ENCODE data around the gene GRIK4.
"Not testable (repeated sequence)": the region's sequence is repeated elsewhere in the genome, so short reads cannot be mapped to it uniquely, and the experiment has no call there.

GRIK4 gene

GRCh38 chr11:120511116-120511819, at the start of gene GRIK4:
Gene GRIK4, plus strand, starts transcription at chr11:120511748. Its CDS starts 148,571 bp downstream, at chr11:120660319.
- peak; percentile 93 for DNase-seq

DNA sequence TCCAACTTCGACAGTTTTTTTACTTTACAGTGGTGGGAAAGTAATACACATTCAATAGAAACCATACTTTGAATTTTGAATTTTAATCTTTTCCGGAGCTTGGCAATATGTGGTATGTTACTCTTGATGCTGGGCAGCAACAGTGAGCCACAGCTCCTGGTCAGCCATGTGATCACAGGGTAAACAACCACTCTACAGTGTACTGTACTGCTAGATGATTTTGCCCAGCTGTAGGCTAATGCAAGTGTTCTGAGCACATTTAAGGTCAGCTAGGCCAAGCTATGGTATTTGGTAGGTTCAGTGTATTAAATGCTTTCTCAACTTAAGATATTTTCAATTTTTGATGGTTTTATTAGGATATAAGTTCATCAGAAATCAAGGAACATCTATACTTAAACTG, 48.7 kb upstream of the GRIK4 start:
- no peak for DNase-seq

DNA sequence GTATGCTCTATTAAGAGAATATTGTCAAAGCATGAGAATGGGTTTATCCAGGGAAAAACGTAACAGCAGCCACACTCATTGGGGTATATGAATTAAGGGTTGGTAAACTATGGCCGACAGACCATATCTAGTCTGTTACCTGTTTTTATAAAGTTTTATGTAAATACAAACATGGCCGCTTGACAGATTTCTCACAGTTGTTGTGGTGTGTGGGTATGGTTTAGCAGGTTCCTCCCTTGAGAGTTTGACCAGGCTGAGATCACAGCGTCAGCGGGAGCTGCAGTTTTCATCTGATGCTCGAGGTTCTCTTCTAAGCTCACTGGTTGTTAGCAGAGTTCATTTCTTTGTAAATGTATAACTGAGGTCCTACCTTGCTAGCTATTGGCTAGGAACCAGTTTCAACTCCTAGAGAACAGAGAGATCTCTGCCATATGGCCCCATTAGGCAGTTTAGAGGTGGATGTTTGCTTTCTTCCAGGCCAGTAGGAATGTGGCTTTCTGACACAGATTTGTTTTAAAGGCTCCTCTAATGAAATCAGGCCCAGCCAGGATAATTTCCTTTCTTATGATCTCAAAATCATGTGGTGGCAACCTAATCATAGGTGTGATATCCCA, 45.5 kb upstream of the GRIK4 start:
- DNase-seq, result no peak

GRCh38 chr11:120467627-120468026, 43.9 kb upstream of the GRIK4 start:
- no peak for DNase-seq

GRCh38 chr11:120471131-120471530, 40.4 kb upstream of the GRIK4 start:
- DNase-seq, result no peak

DNA sequence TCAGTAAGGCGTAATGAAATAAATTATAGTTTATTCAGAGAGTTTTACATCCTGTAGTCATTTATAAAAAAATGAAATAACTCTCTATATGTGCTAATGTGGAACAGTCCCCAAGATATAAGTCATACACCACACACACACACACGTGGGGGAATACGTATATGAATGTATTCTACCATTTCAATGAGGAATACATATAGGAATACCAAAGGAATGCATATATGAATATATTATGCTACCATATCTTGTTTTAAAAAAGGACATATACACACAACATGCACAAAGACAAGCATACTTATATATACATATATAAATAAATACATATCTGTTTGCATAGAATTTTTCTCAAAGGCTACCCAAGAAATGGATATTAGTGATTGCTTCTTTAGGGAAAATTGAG, 39.6 kb upstream of the GRIK4 start:
- DNase-seq, result no peak

DNA sequence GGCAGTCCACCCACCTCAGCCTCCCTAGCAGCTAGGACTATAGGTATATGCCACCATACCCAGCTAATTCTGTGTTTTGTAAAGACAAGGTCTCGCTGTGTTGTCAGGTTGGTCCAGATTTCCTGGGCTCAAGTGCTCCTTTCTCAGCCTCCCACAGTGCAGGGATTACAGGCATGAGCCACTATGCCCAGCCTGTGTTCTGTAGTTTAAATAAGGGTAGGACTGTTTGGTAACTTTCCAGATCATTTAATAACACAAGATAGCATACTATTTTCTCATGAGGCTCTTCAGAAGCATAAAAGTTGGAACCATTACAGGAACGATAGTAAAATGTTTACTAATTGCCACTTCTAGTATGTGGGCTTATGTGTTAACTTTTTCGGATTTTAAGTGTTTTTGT, 38.0 kb upstream of the GRIK4 start:
- no peak for DNase-seq

- DNase-seq, result no peak
Measured at GRCh38 chr11:120482149-120482548, 29.4 kb upstream of the GRIK4 start.

DNA sequence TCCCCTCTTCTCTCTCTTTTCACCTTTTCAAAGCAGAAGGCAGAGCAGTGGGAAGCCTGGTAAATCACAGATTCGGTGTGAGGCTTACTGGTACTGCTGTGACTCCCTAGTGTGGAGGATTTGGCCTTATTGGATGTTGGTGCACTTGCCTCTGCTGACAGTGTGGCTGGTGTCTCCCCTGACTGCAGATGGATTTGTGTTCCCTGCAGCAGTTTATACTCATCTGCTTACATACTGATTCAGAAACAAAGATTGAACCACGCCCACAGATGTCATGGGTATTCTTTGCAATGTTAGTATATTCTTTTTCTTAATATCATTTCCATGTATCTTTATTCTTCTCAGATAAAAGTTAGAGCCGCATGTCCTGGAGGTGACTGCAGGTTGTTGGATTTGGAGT, 26.8 kb upstream of the GRIK4 start:
- DNase-seq, result no peak

GRCh38 chr11:120486138-120486537, 25.4 kb upstream of the GRIK4 start:
- DNase-seq, result no peak

- no peak for DNase-seq
Measured at GRCh38 chr11:120489799-120490198, 21.7 kb upstream of the GRIK4 start.

GRCh38 chr11:120492486-120492885, 19.1 kb upstream of the GRIK4 start:
- DNase-seq, result no peak

DNA sequence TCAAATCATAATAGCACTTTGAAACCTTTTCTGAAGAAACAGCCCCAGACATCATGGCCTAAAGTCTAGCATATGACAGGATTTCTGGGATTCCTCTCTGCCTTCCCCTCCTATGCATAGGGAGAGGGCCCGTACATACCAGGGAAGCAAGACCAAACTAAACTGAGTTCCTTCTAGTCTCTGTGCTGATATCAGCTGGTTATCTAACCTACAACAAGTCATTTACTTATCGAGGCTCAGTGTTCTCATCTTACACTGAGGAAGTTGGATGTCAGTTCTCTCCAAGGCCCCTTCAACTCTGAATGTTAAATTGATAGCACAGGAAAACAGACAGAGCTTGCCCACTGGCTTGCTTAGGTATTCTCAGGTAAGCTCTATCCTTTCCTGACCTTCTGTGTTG, 17.0 kb upstream of the GRIK4 start:
- no peak for DNase-seq

- DNase-seq, result no peak
Measured at GRCh38 chr11:120499088-120499487, 12.5 kb upstream of the GRIK4 start.

DNA sequence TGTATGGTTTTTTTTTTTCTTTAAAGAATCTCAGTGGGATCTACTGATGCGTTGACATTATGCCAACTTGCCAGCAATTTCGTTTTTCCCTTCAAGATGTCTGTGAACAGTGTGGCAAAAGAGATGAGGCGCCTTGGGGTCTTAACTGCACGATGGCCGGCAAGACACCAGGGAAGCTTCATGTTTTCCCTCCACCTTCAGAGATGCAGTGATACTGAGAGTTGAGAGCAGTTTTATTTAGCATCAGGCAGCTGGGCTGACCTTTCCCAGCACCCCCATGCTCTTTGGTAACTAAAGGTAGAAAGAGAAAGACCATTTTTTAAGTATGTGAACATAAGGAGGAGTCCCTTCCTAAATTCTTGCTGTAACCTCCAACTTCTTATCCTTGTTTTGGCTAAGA, 11.7 kb upstream of the GRIK4 start:
- no peak for DNase-seq

GRCh38 chr11:120500414-120501071, 11.0 kb upstream of the GRIK4 start:
- DNase-seq, result no peak

DNA sequence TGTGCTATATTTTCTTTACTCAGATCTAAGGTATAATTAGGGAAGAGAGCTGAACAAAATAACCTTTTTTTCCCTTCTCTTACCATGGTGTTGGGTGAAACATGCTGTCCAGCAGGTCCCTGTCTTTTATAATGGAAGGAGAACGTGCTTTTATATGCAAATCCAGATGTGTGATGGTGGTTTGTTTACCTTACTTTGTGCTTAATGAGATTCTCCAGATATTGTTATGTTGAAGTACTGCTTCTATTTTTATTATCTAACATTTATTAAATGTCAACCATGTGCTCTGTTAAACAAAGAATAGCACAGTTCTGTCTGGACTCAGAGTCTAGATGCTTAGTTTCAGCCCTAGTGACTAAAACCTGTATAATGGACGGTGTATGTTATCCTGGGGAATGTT, 10.1 kb upstream of the GRIK4 start:
- DNase-seq, result no peak

- DNase-seq, result no peak
Measured at GRCh38 chr11:120501976-120502755, 9.4 kb upstream of the GRIK4 start.

DNA sequence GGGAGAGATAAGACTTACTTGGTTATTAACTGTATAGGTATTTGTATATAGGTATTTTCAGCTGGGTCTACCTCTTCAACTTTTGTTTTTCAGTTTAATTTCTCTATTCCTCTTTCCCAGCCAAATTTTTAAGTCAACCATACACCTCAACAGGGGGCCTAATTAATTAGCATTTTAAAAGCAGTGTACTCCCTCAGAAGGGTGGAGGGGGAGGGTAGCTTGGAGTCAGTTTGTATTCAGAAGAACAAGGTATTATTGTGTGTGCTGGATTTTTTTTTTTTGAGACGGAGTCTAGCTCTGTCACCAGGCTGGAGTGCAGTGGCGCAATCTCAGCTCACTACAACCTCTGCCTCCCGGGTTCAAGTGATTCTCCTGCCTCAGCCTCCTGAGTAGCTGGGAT, 8.0 kb upstream of the GRIK4 start:
- not testable (repeated sequence) for DNase-seq

DNA sequence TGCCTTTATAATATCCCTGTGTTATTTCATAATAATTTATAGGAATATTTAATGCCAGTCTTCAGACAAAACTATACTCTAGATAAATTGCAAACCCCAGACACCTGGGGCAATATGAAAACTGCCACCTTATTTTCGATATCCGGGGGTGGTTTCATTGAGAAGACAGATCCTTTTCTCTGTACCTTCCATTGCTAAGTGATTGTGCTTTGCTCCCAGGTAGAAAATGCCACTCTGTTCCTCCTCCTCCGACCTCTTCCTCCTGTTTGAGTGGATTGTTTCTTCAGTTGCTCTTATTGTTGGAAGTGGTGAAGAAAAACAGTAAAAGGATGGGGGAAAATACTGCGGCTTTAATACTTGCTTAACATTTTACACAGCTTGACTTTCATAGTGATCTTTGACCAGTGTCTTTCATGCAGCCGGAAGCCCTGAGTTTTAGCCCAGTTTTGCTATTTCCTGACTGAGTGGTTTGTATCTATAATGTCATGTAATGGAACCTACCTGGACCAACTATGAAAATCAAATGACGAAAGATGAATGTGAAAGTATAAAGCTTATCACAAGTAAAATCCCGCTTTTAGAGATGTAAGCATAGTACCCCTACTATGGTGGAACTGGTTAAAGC, 5.6 kb upstream of the GRIK4 start:
- DNase-seq, result no peak

DNA sequence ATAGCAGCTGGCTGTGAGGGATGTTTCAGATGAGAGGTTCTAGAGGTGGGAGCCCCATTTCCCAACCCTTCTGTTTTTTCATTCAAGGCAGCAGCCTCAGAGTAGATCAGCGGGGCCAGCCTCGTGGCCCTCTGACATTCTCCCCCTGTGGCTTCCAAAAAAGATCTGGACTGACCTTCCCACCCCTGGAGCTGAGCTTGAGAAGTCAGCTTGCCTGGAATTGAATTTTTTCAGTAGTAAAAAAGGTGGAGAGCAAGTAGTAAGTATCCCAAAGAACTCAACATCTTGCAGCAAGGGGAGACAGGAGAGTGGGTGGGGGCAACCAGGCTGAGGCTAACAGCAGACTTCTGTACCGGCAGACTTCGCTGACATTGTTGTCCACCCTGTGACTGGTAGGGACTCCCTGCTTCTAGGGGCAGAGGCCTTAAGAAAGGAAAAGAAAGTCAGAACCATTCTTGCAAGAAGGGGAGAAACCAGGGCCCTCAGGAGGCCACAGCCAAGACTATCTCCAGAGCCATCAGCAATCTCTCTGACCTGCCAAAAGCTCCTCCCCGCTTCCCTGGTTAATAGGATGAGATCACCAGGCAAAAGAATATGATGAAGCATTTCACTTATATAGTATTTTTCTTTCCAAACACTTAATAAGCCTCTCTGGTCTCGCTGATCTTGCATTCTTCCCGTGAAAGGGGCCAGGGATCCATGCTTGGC, 2.0 kb upstream of the GRIK4 start:
- DNase-seq, result peak; percentile 32

GRCh38 chr11:120510406-120511115, 987 bp upstream of the GRIK4 start:
- DNase-seq, result peak; percentile 54
